ENCODE results near the gene RGS9BP.

DNA sequence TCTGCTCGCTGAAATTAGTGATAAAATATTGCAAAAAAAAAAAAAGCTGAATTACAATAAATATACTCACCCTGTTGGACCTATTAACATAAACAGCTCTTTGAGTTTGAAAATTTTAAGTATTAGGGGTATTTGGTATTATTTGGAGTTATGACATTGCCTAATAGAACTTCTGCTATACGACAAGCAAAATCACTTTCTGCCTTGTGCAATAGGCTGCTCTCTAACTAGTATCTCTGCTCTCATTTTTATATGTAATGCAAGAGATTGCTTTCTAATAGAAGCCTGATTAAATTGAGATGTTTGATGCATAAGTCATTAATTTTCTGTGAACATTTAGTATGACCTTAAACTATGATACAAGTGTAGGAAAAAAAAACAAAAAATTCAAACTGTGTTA, 5.3 kb downstream of the RGS9BP start:
- TF ChIP-seq, protein P1, sequence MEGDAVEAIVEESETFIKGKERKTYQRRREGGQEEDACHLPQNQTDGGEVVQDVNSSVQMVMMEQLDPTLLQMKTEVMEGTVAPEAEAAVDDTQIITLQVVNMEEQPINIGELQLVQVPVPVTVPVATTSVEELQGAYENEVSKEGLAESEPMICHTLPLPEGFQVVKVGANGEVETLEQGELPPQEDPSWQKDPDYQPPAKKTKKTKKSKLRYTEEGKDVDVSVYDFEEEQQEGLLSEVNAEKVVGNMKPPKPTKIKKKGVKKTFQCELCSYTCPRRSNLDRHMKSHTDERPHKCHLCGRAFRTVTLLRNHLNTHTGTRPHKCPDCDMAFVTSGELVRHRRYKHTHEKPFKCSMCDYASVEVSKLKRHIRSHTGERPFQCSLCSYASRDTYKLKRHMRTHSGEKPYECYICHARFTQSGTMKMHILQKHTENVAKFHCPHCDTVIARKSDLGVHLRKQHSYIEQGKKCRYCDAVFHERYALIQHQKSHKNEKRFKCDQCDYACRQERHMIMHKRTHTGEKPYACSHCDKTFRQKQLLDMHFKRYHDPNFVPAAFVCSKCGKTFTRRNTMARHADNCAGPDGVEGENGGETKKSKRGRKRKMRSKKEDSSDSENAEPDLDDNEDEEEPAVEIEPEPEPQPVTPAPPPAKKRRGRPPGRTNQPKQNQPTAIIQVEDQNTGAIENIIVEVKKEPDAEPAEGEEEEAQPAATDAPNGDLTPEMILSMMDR (conservative IDR thresholded peaks at IDR 0.05 in 1 of 2, IDR thresholded peaks at IDR 0.05 in 1 of 2; ENCODE audit: low read depth in 1 of 2, low read length in 2 of 2) = no peak
- no peak for TF ChIP-seq EZH2 (IDR thresholded peaks at IDR 0.05; ENCODE audit: low read length, missing control alignments)

All from fibroblast of lung (primary cell).